GM18526 (cell line): ENCODE results near the gene SAMD11.

Experiments
- POLR2A ChIP-seq: IDR thresholded peaks from 3 replicates; pipeline ENCODE4 v1.6.1; 2011; ENCODE audit not compliant: insufficient read length; ENCODE audit errors: extremely low read depth

Gene SAMD11

DNA sequence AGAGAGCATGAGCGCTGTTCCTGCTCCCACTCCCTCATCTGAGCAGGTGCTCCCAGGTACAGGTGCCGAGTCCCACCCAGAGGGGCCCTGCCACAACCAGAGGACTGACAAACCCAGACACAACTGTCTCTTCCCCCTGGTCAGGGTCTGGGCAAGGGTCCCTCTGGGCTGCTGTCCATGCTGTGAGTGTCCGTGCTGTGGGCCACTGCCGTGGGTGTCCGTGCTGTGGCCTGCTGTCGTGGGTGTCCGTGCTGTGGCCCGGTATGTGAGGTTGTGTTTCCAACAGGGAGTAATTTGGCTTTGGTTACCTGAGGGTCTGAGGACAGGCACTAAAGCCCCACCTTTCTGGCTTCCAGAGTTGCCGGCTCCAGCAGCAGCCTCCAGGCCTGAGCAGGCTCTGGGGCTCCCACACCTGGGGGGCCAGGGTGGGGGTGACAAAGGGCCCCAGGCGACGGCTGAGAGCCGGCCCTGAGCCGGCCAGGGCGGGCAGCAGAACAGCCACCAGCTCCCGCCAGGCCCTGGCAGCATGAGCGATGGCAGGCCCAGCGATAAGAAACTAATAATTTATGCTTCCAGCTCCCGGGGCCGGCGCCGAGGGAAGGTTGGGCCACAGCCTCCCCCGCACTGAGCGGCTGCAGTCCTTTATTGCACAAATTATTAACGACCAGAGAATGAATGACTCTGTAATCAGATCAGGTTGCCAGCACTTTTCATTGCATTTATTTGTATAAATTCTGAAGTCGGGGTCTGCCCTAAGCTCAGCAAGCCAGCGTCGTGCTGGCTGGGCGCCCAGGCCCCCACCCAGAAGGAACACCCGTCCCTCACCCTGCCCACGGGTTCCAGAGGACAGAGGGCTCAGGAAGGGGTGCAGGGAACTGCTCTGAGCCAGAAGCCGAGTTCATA is 7.3 kb upstream of the SAMD11 start:
- no peak for TF ChIP-seq POLR2A

DNA sequence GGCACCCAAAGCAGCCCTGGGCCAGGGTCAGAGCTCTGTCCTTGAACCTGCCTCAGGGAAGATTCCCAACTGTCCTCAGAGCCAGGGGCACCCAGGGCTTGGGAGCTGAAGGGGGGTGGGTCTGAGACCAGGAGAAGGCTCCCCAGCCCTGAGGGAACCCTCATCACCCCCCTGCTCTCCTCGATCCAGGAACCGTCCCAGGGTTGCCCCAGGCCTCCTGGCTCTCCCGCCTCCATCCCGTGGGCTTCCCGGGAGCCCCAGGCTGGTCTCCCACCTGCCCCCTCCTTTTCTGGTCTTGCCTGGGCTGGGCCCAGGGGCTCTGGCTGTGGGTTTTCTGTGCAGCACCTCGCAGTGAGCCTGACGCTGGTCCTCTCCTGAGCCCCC is 6.7 kb upstream of the SAMD11 start:
- no peak for TF ChIP-seq POLR2A

DNA sequence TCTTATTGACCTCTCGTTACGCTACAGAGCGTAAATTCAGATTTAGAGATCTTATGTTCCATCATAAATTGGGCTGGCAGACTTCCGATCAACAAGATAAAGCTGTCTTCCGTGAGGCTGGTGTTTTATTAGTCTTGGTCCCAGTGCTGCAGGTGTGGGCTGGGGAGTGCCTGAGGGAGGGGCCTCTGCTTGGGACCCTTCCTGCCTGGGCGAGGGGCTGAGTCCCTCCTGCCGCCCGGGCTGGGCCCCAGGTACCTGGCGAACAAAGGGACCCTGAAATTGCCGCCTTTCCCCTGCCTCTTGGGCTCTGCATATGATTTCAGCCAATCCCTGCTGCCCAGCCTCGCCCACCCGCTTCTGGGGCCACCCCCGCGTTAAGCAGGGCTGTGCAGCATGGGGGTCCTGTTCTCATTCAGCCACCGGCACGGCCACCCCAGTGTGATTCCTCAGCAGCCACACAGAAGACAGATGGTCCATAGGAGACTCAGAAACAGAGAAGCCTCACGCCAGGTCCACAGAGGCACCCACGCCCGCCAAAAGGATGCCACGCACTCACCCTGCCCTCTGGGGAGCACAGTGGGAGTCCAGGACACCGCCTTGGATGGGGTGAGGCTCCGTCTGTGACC is 6.1 kb upstream of the SAMD11 start:
- TF ChIP-seq POLR2A = no peak

DNA sequence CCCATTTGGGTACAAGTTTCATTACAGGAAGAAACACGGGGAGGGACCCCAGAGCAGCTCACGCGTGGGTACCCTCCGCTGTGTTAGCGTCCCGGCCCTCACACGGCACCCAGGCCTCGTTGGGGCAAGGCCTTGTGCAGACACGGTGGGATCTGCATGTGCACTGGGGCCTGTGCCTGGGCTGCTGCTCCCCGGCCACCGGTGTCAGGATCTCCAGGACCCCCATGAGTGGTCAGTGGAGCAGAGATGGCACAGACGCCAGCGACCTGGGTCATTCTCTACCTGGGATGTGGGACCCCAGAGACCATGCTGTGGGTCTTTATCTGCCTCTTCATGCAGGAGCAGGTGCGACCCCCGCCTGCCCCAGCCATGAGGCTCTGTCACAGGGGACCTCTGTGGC is 5.4 kb upstream of the SAMD11 start:
- no peak for TF ChIP-seq POLR2A

DNA sequence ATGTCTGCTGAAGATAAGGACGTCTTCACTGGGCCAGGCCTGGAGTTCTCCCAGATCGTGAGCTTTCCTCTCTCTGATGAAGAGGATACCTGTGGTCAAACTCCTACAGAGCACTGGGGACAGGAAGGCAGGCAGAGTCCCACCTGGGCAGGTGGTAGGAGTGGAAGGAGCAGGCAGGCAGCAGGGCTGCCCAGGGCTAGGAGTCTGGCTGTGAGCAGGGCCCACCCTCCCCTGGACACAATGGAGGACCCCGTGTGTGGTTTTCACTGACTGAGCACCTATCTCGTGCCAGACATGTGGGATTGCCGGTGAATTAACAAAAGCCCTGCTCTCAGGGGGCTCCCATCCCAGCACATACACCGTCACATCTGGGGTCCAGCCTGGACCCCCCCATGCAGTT is 4.9 kb upstream of the SAMD11 start:
- no peak for TF ChIP-seq POLR2A

DNA sequence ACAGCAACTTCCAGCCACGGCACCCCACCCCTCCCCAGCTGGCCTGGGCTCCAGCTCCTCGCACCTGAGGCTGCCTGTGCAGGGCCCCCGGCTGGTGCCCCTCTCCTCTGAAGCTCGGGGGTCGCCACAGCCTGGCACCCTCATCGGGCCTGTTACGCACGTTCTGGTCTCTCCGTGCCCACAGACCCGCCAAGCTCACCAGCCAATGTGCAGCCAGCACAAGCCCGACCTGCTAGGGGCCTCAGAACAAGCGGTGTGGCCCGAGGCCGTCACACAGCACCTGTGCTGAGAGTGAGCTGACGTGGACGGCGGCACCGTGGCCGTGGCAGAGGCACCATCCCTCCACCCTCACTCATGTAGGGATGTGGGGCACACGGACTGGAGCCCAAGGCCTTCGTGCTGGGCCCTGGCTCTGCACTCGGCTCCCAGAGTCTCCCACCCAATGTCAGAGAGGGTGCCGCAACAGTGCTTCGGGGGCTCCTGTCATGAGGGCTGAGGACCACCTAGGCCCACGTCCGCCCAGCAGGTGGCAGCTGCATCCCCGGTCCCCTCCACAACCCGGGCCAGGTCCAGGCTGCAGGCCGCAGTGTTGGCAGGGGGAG is 4.4 kb upstream of the SAMD11 start:
- no peak for TF ChIP-seq POLR2A

DNA sequence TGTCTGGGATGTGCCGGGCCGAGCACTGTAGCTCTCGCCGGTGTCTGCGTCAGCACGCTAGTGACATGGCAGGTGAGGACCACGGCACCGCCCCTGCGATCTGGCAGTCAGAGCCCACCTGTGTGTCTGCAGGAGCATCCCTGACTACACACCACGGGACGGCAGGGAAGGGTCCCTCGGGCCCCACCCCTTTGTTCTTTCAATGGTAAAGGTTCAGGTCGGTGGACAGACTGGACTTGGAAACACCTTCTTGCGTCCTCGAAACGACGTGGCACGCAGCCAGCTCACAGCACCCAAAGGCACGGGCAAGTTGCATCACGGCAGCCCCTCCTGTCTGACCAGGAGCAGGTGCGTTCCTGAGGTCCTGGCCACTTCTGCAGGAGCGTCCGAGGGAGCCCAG is 3.7 kb upstream of the SAMD11 start:
- TF ChIP-seq POLR2A = no peak

DNA sequence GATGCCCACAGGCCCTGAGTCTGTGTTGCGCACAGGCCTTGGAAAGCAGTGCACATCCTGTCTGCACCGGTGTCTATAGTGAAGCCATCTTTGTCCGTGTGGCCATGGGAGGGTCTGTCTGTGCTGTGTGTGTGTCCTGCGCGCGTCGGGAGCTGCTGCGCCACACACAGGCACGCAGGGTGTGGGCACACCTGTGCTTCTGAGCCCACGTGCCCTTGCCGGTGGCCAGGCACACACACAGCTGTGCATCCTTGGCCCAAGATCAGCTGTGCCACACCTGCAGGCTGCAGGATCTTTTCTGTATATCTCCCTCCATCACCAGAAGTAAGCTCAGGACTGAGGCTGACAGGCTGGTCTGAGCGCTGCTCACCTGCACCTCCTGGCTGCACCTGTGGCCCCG is 3.2 kb upstream of the SAMD11 start:
- TF ChIP-seq POLR2A = no peak

DNA sequence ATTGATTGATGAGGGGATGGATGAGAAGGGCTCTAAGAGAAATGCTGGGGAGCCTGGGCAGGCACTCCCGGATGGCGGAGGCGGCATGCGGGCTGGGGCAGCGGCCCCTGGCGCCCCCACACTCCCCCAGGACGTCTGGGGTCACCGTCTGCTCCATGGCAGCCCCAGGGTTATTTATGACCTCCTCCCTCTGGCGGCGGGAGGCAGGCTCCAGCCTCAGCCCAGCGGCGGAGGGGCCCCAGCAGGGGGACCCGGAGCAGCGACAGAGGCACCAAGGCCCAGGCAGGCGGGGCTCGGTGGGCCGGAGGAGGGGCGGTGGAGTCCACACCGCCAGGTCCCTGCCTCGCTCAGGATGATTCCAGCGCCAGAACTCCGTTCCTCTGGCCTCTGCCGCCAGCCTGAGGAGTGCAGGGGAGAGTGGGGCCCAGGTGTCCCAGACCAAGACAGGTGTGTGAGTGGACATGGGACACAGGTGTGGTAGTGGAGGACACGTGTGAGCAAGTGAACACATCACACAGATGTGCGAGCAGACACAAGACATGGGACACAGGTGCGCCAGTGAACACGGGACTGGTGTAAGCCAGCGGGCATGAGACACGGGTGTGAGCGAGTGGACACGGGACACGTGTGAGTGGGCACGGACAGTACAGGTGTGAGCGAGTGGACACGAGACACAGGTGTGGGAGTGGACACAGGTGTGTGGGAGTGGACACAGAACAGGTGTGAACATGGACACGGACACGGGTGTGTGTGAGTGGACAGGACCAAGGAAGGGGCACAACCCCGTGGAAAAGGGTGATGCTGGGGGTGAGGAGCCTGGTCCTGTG is 2.5 kb upstream of the SAMD11 start:
- no peak for TF ChIP-seq POLR2A

DNA sequence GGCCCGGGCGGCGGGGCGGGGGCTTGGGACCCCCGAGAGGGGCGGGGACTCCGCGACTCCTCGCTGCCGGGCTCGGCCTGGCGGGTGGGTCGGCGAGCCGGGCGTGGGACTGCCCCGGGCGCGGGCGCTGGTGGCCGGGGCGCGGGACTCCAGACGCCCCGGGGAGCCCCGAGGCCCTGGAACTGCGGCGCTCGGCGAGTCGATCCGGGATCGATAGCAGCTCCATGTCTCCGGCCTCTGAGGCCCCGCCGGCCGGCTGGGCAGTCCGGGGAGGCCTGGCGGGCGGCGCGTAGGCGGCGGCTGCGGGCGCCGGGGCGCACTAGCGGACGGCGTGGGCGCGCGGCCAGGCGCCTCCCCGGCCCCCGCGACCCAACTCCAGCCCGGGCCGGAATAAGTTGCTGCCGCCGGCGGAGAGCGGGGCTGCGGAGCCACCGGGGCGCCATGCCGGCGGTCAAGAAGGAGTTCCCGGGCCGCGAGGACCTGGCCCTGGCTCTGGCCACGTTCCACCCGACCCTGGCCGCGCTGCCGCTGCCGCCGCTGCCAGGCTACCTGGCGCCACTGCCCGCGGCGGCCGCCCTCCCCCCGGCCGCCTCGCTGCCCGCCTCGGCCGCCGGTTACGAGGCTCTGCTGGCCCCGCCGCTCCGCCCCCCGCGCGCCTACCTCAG is 400 bp downstream of the SAMD11 start:
- no peak for TF ChIP-seq POLR2A

DNA sequence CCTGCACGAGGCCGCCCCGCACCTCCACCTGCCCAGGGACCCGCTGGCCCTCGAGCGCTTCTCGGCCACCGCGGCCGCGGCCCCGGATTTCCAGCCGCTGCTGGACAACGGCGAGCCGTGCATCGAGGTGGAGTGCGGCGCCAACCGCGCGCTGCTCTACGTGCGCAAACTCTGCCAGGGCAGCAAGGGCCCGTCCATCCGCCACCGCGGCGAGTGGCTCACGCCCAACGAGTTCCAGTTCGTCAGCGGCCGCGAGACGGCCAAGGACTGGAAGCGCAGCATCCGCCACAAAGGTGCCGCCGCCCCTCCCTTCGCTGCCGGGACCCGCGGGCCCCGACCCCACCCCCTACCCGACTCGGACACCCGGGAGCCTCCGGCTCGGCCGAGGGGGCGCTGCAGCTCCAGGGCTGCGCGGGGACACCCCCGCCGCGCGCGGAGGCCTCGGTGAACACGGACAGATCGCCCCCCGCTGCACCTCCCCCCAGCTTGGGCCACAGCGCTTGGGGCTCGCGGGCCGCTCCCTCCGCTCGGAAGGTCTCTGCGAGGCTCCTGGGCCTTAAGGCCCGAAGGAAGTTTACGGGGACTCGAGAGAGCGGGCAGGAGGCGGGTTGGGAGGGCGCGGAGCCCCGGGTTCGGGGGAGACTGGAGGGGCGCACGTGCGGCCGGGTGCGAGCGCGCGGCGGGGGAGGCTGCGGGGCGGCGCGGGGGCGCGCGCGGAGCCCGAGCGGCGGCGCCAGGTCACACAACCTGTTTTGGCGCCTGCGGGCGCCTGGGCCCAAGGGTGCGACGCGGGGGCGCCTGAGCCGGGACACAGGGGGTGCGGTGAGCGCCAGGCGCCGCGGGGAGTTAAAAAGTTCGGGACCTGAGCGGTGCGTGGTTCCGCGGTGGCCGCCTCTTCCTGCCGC is 1.2 kb downstream of the SAMD11 start:
- TF ChIP-seq POLR2A = no peak

DNA sequence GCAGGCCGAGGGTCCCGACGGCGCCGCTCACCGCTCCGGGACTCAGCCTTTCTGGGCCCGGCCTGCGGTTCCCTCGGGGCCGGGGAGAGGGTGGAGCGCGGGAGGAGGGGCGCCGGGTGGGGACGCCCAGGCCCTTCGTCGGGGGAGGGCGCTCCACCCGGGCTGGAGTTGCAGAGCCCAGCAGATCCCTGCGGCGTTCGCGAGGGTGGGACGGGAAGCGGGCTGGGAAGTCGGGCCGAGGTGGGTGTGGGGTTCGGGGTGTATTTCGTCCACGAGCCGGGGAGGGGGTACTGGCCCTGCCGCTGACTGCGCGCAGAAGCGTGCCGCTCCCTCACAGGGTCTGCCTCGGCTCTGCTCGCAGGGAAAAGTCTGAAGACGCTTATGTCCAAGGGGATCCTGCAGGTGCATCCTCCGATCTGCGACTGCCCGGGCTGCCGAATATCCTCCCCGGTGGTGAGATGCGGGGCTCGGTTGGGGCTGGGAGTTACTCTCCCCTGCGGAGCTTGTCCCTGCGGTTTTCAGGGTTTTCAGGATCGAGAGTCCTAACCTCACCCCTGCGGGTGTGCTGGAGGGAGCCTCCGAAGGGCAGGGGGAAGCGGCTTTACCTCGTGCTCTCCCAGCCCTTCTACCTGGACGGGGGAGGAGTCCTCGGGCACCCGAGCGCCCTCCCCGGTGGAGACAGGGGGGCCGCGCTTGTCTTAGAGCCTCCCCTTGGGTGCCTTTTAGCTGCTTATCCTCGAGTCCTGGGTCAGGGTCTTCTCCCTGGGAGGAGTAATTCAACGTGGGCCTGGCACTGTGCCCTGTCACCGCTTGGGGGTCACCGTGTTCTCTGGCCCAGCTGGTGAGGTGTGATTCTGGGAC is 2.1 kb downstream of the SAMD11 start:
- TF ChIP-seq POLR2A = no peak

DNA sequence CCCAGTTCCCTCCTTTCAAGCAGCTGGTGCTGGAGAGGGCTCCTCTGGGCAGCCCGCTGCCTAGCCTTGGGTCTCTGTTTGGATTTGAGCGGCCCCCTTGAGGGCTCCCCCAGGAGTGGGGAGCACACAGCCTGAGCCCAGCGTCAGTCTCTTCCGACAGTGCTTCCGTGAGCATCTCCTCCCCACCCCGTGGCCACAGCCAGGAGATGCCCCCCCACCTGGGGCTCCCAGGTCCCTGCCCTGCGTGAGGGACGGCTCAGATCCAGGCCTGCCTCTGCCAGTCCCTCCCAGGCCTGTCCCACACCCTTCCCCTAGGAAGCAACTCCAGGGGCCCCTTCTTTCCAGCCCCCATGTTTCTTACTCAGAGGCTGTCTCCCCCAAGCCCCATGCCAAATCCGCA is 3.5 kb downstream of the SAMD11 start:
- TF ChIP-seq POLR2A = no peak
